ENCODE data around the gene SPHK2. TPM values are rescaled to one million over a fixed set of nuclear protein-coding genes. Genes with fewer than 3 reads are reported as not detected.

Gene SPHK2
- total and polyA plus RNA-seq, 2 of the 8 experiments (the other 6 are each of a cell fraction or from before 2014, with no cell fraction given): 43.9 to 60.9 TPM

DNA sequence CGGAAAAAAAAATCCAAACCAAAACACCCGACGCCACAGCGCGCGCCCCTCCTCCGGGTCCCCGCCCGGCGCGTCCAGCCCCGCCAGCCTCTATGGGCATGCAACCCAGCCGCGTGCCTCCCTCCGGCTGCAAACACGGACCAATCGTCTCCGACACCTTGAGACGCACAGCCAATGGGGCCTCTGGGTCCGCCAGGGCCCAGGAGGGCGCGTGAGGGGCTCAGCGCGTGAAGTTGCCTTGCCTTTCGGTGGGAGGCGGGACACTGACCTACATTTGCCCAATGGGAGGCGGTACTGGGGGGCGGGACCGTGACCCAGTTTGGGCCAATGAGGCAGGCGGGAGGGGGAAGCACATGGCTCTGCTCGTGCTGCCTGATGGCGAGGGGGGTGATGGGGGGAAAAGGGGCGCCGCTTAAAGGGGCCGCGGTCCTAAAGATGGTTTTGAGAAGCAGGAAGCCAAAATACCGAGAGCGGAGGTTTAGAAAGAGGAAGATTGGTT lies 18.2 kb downstream of the SPHK2 start (continued):
- TF ChIP-seq, protein P1, sequence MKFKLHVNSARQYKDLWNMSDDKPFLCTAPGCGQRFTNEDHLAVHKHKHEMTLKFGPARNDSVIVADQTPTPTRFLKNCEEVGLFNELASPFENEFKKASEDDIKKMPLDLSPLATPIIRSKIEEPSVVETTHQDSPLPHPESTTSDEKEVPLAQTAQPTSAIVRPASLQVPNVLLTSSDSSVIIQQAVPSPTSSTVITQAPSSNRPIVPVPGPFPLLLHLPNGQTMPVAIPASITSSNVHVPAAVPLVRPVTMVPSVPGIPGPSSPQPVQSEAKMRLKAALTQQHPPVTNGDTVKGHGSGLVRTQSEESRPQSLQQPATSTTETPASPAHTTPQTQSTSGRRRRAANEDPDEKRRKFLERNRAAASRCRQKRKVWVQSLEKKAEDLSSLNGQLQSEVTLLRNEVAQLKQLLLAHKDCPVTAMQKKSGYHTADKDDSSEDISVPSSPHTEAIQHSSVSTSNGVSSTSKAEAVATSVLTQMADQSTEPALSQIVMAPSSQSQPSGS (IDR thresholded peaks at IDR 0.05; ENCODE audit: low read length): no peak
- TF ChIP-seq SP1 (IDR thresholded peaks at IDR 0.05; ENCODE audit: low read depth, low read length) (peak; percentile 84), TBP (IDR thresholded peaks at IDR 0.05; ENCODE audit: low read depth, low read length) (peak; percentile 9; the same call in 1 of the 2 replicates), TAF1 (IDR thresholded peaks at IDR 0.05; ENCODE audit: low read depth, low read length) (0 out of 2 replicates have a peak, but pooled peaks have one; percentile 6), SIRT6 (IDR thresholded peaks at IDR 0.05; ENCODE audit: low read length) (no peak), CBX5 (IDR thresholded peaks at IDR 0.05; ENCODE audit: low read depth, low read length) (no peak), CHD2 (IDR thresholded peaks at IDR 0.05; ENCODE audit: low read length) (peak; percentile 72), ASH2L (IDR thresholded peaks at IDR 0.05; ENCODE audit: low read length) (no peak), SIX5 (IDR thresholded peaks at IDR 0.05; ENCODE audit: low read depth, low read length) (no peak), KDM4A (IDR thresholded peaks at IDR 0.05; ENCODE audit: low read depth, low read length, severe bottlenecking) (peak; percentile 12)
- TF ChIP-seq, protein P2, sequence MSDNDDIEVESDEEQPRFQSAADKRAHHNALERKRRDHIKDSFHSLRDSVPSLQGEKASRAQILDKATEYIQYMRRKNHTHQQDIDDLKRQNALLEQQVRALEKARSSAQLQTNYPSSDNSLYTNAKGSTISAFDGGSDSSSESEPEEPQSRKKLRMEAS (IDR thresholded peaks at IDR 0.05): peak; percentile 98

Measured in H1 (cell line).